GM19240 (cell line): ENCODE data around the gene AMPD3.

Experiments
- DNase-seq: peaks from one replicate; pipeline ENCODE4 v3.0.0; 2011; ENCODE audit warnings: low spot score; ENCODE audit not compliant: insufficient read length

The AMPD3 gene

GRCh38 chr11:10460611-10461275, 5.7 kb downstream of the AMPD3 start:
- DNase-seq = no peak

DNA sequence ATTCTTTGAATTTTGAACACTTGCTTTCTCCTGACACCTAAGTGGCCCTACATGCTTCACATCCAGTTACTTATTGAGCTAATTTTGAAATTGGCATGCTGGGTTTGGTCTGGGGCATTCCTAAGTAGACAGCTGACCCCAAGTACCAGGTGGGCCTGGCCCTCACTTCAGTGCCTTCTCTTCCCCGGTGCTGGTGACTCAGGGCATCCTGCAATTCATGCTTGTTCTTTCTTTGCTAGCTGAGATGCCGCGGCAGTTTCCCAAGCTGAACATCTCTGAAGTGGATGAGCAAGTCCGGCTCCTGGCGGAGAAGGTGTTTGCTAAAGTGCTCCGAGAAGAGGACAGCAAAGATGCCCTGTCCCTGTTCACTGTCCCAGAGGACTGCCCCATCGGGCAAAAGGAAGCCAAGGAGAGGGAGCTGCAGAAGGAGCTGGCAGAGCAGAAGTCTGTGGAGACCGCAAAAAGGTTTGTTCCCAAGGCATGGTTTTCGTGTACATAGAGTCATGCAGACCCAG, 6.3 kb downstream of the AMPD3 start:
- DNase-seq = no peak

DNA sequence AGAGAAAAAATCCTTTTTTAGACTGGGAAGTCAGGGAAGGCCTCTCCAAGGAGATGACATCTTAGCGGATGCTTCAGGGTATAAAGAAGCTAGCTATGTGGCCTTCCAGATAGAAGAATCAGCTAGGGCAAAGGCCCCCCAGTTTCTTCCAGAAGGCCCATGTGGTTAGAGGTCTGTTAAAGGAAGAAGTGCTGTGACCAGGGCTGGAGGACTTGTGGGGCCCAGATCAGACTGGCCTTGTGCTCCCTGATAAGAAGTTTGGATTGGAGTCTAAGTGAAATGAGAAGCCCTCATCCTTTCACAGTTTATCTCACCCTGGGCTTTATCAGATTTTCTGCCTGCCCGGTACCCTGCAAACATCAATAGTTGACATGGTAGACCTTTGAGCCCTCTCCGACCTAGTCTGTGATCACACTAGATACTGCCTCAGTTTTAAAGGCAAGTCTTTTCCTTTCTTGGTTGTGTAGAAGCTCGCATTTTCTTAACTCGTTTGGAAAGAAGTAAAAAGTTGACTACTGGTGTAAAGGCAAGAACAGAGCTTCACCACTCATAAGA, 7.8 kb downstream of the AMPD3 start:
- no peak for DNase-seq

- no peak for DNase-seq
These were observed 18.3 kb downstream of the AMPD3 start for GRCh38 chr11:10473371-10473770.

DNA sequence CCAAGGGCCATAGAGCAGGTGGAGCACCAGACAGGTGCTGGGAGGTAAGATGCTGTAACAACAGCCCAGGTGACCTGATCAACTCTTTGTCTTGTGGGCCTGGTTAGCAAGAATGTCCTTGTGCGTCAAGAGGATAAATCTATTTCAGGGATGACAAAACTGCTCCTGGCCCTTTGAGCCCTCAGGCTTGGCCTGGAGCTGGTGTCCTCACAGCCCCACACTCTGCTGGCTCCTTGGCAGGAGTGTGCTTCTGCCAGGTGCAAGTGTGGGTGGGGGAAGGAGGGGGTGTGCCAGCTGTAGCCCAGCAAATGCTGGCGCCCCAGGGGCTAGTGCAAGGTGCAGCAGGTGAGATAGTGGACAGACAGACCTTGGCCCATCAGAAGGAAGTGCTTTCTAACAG, 19.5 kb downstream of the AMPD3 start:
- DNase-seq = no peak

DNA sequence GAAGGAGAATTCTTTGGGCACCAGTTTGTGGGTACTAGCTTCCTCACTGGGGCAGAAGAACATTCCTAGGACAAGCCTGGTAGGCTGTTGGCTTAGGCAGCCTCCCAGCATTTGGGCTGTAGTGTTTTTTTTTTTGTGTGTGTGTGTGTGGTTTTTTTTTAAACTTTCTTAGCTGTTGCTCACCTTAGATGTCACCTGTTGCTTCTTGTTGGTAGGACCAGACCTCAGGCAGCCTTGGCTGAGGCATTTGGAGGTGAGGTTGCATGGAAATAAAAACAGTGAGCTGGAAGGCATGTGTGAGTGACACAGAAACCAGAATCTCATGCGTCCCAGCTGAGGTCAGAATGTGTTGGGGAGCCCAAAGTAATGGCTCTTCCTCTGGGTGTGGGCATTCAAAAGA, 21.3 kb downstream of the AMPD3 start:
- DNase-seq = no peak

DNA sequence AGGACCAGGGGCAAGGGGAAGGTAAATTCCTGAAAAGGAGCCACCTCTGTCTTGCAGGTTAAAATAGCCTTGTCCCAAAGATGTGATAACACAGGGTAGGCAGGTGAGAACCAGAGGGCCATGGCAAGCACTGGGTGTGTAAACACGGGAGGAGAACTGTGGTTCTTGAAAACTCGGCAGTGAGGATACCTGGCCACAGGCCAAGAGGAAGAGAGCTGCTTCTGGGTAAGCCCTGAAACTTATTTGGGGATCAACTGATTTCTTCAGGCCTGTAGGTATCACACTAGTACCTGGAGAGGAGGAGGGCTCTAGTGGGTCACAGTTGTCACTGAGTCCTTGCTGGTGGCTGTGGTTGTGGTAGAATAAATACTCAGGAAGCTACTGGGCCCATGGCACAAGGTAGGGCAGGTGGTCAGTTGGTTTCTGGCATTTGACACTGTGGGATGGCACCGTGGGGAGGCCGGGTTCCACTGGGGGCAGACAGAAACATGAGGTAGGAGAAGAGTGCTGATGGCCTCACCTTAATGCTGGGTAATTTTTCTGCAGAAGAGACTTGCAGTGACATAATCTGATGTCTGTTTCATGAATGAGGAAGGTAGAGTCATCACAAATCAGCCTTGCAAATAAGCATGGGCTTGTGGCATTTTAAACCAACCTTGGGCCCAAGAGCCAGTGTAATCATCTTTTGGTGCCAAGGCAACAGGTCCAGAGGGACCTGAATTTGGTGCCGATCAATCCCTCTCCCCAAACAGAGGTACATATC, 22.0 kb downstream of the AMPD3 start:
- no peak for DNase-seq

DNA sequence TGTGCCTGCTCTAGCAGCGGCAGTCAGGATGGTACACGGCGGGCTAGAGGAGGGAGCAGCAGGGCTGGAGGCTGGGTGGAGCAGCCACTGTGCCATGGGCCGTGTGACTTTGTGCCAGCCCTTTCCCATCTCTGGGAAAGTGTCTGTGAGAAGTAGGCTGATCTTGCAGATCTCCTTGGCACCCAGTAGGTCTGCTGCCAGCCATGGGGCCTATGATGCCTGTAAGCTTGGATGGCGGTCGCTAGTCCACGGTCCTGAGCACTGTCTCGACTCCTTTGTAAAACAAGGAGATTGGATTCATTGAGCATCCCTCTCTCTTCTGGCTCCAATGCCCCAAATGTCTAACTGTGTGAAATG, 22.6 kb downstream of the AMPD3 start:
- DNase-seq = no peak

DNA sequence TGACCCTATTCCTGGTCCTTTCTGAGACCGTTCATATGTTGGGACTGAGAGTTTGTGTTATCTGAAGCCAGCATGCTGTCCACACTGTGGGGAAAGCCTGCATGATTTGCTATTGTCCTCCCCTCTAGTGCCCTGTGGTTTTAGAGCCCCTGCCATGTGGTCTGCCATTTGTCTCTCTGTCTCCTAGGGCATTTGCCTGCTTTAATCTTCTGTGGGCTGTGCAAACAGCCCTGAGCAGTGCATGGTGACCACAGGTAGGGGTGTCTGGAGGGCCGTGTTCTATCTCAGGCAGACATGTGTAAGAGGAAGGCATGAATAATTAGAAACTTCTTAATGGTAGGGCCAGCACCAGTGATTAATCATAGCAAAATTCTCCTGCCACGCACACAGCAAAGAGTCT, 23.0 kb downstream of the AMPD3 start:
- DNase-seq = no peak

- no peak for DNase-seq
These were observed 23.8 kb downstream of the AMPD3 start for GRCh38 chr11:10478574-10479550.

DNA sequence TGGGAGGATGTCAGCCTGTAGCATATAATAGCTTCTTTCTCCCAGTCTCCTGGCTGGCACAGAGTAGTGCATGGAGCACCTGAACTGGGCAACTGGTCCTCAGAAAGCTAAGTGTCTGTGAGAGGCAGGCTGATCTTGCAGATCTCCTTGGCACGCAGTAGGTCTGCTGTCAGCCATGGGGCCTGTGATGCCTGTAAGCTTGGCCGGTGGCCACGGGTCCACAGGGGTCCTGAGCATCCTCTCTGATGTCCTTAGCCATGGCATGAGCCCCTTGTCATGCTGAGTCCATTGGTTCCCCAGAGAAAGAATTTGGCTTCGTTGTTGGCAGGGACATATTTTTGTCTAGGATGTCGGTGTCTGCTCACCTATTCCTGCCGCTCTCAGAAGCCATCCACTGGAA, 25.0 kb downstream of the AMPD3 start:
- no peak for DNase-seq

- DNase-seq = no peak
These were observed 25.7 kb downstream of the AMPD3 start for GRCh38 chr11:10480760-10481159.

DNA sequence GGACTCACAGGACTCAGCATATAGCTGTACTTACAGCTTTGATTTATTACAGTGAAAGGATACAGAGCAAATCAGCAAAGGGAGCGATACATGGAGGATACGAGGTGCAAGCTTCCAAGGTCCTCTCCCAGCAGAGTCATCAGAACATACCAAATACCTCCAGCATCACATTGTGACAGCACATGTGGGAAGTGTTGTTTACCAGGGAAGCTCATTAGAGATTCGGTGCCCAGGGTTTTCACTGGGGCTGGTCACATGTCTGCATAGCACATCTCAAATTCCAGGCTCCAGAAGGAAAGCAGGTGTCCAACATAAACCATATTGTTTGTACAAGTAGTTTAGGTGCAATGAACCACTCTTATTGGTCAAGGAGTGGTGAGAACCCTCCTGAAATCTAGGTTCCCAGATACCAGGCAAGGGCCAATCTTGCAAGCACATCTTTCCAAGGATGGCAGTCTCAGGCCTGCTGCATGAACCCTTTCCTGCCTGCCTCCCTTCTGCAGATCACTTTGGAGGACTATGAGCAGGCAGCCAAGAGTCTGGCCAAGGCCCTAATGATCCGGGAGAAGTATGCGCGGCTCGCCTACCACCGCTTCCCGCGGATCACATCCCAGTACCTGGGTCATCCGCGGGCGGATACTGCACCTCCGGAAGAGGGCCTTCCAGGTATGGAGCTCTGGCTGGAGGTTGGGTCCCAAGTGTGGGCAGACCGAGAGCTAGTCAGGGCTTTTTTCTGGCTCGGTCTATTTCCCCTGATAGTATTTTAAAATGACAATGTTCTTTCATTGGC, 26.7 kb downstream of the AMPD3 start:
- DNase-seq = no peak

GRCh38 chr11:10483174-10483573, 28.1 kb downstream of the AMPD3 start:
- DNase-seq = no peak

DNA sequence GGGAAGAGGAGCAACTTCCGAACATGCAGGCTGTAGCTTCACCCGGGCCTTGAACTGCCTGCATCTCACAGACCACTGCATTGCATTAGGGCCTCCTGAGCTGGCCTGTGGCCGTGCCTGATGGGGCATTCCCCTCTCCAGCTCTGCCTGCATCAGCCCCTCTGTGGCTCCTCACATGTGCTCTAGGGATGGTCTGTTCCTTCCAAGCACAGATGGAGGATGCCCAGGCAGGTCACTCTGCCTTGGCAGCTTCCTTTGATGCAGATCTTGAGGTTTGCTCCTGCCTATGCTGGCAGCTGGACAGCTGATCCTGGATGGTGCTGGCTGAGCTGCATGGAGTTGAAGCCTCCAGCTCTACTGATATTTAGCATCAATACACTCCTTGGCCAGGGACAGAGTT, 28.5 kb downstream of the AMPD3 start:
- no peak for DNase-seq

DNA sequence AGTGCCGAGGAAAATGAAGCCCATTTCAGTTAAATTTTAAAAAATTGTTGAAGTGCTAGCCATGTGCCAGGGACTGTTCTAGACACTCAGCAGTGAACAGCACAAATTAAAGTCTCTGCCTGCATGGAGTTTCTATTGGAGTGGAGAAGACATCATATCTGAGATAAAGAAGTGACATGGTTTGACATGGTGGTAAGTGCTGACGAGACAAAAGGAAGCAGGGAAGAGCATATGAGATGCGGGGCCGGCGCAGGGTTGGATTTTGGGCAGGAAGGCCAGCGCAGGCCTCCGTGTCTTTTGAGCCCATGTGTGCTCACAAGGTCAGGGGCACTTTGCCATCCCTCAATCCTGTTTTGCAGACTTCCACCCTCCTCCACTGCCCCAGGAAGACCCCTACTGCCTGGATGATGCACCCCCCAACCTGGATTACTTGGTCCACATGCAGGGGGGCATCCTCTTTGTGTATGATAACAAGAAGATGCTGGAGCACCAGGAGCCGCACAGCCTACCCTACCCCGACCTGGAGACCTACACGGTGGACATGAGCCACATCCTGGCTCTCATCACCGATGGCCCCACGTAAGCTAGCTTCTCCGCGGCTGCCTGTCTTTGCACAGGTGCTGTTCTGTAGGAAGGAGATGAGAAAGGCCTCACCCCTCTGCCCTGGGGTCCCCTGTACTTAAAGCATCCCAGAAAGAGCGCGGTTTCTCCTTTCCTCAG, 29.6 kb downstream of the AMPD3 start:
- no peak for DNase-seq

DNA sequence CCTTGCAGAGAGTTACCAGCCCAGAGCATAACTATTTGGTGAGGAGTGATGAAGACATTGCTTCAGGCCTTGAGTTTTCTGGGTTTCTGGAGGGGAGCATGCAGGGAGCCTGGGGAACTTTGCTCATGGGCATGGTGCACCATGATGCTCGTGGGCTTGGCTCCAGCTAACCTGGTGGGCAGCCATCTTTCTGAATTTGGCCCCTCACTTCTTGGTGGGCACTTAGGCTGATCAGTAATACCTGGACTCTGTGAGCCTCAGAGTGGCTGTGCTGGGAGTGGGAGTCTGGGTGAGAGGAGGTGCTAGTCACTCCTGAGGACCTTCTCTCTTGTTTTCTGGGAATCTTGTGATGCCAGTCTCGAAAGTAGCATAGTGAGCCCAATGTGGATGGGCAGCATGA, 30.6 kb downstream of the AMPD3 start:
- DNase-seq = no peak

GRCh38 chr11:10486161-10486840, 31.2 kb downstream of the AMPD3 start:
- no peak for DNase-seq

- DNase-seq = no peak
These were observed 32.1 kb downstream of the AMPD3 start for GRCh38 chr11:10487002-10487647.
